Measurements from ENCODE around the gene BRD2. TPM values are rescaled to one million over a fixed set of nuclear protein-coding genes. Genes with fewer than 3 reads are reported as not detected.
A peak's percentile ranks its signal among the peaks of the same experiment; 100 is the strongest.

The BRD2 gene
- total RNA-seq, 2 donors from 2014 or later, result 238 to 291 TPM

DNA sequence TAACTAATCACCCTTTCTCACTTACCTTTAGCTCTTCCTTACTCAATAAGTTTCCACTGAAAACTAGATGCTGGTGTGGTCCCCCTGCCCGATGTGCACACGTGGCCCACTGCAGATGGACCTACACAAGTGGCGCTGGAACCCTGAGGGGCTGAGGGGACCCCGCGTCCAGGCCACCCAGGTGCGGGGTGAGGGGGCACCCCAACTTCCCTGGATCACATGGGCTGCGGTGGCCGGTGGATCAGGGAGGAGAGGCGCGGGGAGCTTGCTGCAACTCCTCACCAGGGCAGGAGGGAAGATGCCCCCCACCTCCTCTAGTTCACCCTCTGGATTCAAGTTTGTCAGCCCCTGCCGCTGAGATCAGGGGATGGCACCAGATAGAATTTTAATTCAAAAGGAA is 53.5 kb downstream of the BRD2 start:
- DNase-seq (no peak), ATAC-seq (replicated peaks in 1 of 2) (no peak)
- H3K4me3 Mint-ChIP-seq, result no peak overlapping the region
- H3K4me1 Mint-ChIP-seq (ENCODE audit: low read depth), result peaks cover 21% of the 10 kb centered on the region
- no peak overlapping the region for H3K27ac Mint-ChIP-seq
- H3K9me3 Mint-ChIP-seq, result no peaks in the 10 kb centered on the region
- peaks cover 8% of the 10 kb centered on the region for H3K27me3 Mint-ChIP-seq (ENCODE audit: low read depth)
- no peaks in the 10 kb centered on the region for H3K36me3 Mint-ChIP-seq (ENCODE audit: insufficient read depth in 2 of 2)

- ATAC-seq (replicated peaks in 1 of 2), result no peak
- Mint-ChIP-seq H3K9me3 (no peaks in the 10 kb centered on the region), H3K36me3 (ENCODE audit: insufficient read depth in 2 of 2) (no peaks in the 10 kb centered on the region), H3K4me3 (no peak overlapping the region), H3K4me1 (ENCODE audit: low read depth) (peaks cover 20% of the 10 kb centered on the region), H3K27me3 (ENCODE audit: low read depth) (no peaks in the 10 kb centered on the region), H3K27ac (no peak overlapping the region)
- no peak for DNase-seq
These were observed 55.1 kb downstream of the BRD2 start for GRCh38 chr6:33023536-33023935.

- H3K27me3 Mint-ChIP-seq (ENCODE audit: low read depth), result peaks cover 5% of the 10 kb centered on the region
- H3K36me3 Mint-ChIP-seq (ENCODE audit: insufficient read depth in 2 of 2), result no peaks in the 10 kb centered on the region
- peaks cover 11% of the 10 kb centered on the region for H3K4me1 Mint-ChIP-seq (ENCODE audit: low read depth)
- H3K27ac Mint-ChIP-seq, result no peak overlapping the region
- DNase-seq, result no peak
- H3K4me3 Mint-ChIP-seq, result no peak overlapping the region
- H3K9me3 Mint-ChIP-seq, result no peaks in the 10 kb centered on the region
- no peak for ATAC-seq (replicated peaks in 1 of 2)
These were observed 56.1 kb downstream of the BRD2 start for GRCh38 chr6:33024521-33024920.

DNA sequence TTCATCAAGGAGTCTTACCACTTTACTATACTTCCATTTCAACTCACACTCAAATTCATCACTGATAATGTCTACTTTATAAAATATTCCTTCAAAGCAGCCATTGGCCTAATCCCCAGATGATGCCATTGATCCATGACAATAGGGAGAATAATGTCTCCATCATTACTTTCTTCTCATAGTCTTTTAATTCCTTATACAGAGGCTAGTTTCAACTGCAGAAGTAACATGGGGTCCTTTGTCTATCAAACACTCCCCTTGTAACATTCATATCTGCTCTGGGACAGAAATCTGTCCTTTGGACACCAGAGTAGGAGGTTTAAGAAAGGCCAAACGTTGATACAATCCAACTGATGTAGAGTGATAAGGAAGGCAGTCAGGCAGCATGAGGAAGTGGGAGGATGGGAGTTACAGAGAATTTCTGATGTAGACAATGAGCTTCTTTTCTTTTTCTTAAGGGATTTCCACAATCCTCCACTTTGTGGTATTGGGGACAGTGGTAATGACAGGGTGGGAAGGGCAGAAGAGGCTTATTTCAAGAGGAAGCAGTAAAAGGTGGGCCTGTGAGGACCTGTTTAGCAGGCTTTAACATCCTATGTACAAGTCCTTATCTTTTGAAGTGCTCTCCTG is 59.9 kb downstream of the BRD2 start:
- Mint-ChIP-seq H3K27ac (no peak overlapping the region), H3K27me3 (ENCODE audit: low read depth) (peaks cover 13% of the 10 kb centered on the region), H3K9me3 (no peaks in the 10 kb centered on the region), H3K4me1 (ENCODE audit: low read depth) (peaks cover 8% of the 10 kb centered on the region), H3K4me3 (no peak overlapping the region), H3K36me3 (ENCODE audit: insufficient read depth in 2 of 2) (no peaks in the 10 kb centered on the region)
- ATAC-seq (replicated peaks in 1 of 2), result no peak
- no peak for DNase-seq

DNA sequence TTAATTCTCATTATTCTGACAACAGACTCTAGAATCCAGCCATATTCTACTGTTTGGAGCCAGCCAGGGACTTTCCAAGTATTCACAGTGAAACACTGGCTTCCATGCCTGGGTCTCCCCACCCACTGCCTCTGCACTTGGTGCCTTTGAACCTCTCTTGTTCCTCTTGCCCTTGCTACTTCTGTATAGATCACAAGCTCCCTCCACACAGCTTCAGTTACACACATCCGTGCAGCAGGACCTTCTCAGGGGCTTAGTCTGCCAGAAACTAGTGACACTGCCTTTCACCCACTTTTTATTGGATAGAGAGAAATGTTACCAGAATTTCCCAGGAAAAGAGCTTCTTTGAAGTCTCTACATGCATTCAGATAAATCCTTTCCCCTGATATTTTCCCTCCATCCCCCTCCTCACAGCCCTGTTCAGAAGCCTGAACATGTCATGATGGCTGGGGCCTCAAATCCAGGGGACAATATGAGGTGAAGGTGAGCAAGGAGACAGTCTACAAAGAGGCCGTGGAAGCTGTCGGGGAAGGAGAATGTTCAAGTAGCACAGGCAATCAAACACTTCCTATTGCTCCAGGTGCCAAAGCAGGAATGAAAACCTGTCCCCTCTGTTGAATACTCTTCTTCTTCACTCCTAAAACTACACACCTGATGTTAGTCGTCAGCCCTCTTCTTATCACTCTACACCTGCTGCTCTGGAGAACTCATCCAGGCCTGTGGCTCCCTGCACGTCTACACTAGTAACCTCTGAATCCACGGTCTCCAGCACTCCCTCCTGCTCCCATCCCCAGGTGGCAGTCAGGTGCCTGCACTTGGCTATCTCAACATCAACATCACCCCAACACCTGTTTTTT is 61.2 kb downstream of the BRD2 start:
- Mint-ChIP-seq H3K27ac (peak overlapping the region; percentile 71), H3K4me3 (peak overlapping the region in 1 of 2 donors; percentile 11), H3K36me3 (ENCODE audit: insufficient read depth in 2 of 2) (no peaks in the 10 kb centered on the region), H3K27me3 (ENCODE audit: low read depth) (peaks cover 15% of the 10 kb centered on the region), H3K4me1 (ENCODE audit: low read depth) (peaks cover 8% of the 10 kb centered on the region), H3K9me3 (no peaks in the 10 kb centered on the region)
- no peak for DNase-seq
- peak; percentile 70 to 79 for ATAC-seq (replicated peaks in 1 of 2)

DNA sequence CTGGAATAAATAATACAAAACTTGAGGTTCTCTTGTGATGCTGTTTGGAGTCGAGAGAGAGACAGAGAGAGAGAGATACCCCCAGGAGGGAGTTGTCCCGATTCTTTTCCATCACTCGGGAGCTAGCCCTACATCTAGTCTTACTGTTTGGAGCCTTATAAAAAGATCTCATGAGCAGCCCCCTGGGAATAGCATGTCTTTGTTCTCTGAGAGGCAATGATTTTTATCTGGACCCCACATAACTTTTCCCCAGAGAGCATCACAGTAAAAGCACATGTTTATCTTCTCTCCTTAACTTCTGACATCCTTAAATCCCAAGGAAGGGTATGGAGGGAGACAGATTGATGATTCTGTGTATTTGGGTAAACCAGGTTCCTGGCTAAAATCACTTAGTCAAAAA is 61.9 kb downstream of the BRD2 start:
- no peak overlapping the region for H3K4me3 Mint-ChIP-seq
- ATAC-seq (replicated peaks in 1 of 2) (no peak), DNase-seq (no peak)
- H3K9me3 Mint-ChIP-seq, result peaks cover 0 to 3% of the 10 kb centered on the region in 2 donors
- peaks cover 22% of the 10 kb centered on the region for H3K27me3 Mint-ChIP-seq (ENCODE audit: low read depth)
- H3K4me1 Mint-ChIP-seq (ENCODE audit: low read depth), result peaks cover 8% of the 10 kb centered on the region
- H3K27ac Mint-ChIP-seq, result no peak overlapping the region
- peaks cover 0 to 4% of the 10 kb centered on the region in 2 donors for H3K36me3 Mint-ChIP-seq (ENCODE audit: insufficient read depth in 2 of 2)

Other genes with a start within 250 kb of the BRD2 start
- gene HLA-DQA2, start 227.2 kb upstream of the BRD2 start, total RNA-seq, result 1 to 10 TPM in 1 of 2 donors, not detected in 1; 1.2 TPM
- gene HLA-DQB2, start 205.1 kb upstream of the BRD2 start, total RNA-seq, result under 1 TPM; 0.36 to 0.60 TPM
- gene HLA-DOB, start 151.6 kb upstream of the BRD2 start, total RNA-seq, result 1 to 10 TPM; 8.0 to 8.1 TPM
- gene TAP2, start 129.9 kb upstream of the BRD2 start, total RNA-seq, result 100 to 1,000 TPM; 117 to 127 TPM
- 100 to 1,000 TPM; 301 to 305 TPM for gene PSMB8, start 124.5 kb upstream of the BRD2 start, total RNA-seq
- 100 to 1,000 TPM; 328 to 373 TPM for gene TAP1, start 114.9 kb upstream of the BRD2 start, total RNA-seq
- 100 to 1,000 TPM; 271 to 299 TPM for gene PSMB9, start 114.4 kb upstream of the BRD2 start, total RNA-seq
- gene HLA-DMB, start 27.6 kb upstream of the BRD2 start, total RNA-seq, result 1 to 10 TPM; 3.4 to 3.6 TPM
- gene HLA-DMA, start 15.5 kb upstream of the BRD2 start, total RNA-seq, result 10 to 100 TPM; 19.4 to 20.2 TPM
- 1 to 10 TPM; 3.1 to 3.9 TPM for gene HLA-DOA, start 41.0 kb downstream of the BRD2 start, total RNA-seq
- gene HLA-DPA1, start 105.1 kb downstream of the BRD2 start, total RNA-seq, result 10 to 100 TPM; 11.4 to 25.8 TPM
- gene HLA-DPB1, start 107.4 kb downstream of the BRD2 start, total RNA-seq, result 10 to 100 TPM; 12.5 to 20.9 TPM
- gene COL11A2, start 223.9 kb downstream of the BRD2 start, total RNA-seq, result 1 to 10 TPM; 2.5 to 3.2 TPM
- gene RXRB, start 232.1 kb downstream of the BRD2 start, total RNA-seq, result 10 to 100 TPM; 55.6 to 57.5 TPM
- gene SLC39A7, start 232.3 kb downstream of the BRD2 start, total RNA-seq, result 10 to 100 TPM; 56.1 to 58.3 TPM
- gene HSD17B8, start 236.1 kb downstream of the BRD2 start, total RNA-seq, result 10 to 100 TPM; 35.8 to 36.0 TPM
- 10 to 100 TPM; 30.1 to 37.7 TPM for gene RING1, start 239.9 kb downstream of the BRD2 start, total RNA-seq